ENCODE data around the gene KIF26B.

The KIF26B gene

DNA sequence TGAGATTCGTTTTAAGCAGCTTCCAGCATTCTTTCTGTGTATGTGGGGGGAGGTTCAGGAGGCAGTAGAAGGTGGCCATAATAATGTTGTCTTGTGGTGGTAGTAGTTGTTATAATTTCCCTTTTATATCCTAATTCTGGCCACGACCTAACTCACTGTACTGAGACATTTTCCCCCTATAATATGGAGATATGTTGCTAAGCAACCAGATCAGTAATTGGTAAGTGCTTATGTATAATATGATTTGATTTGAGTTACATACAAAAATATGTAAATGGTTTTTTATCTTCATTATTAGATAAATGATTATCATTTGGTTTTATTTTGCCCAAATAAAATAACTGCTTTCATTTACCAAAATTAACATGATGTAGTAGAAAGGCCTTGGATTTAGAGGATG is 376.2 kb downstream of the KIF26B start:
- TF ChIP-seq, protein P1, sequence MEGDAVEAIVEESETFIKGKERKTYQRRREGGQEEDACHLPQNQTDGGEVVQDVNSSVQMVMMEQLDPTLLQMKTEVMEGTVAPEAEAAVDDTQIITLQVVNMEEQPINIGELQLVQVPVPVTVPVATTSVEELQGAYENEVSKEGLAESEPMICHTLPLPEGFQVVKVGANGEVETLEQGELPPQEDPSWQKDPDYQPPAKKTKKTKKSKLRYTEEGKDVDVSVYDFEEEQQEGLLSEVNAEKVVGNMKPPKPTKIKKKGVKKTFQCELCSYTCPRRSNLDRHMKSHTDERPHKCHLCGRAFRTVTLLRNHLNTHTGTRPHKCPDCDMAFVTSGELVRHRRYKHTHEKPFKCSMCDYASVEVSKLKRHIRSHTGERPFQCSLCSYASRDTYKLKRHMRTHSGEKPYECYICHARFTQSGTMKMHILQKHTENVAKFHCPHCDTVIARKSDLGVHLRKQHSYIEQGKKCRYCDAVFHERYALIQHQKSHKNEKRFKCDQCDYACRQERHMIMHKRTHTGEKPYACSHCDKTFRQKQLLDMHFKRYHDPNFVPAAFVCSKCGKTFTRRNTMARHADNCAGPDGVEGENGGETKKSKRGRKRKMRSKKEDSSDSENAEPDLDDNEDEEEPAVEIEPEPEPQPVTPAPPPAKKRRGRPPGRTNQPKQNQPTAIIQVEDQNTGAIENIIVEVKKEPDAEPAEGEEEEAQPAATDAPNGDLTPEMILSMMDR (IDR thresholded peaks at IDR 0.05; ENCODE audit: borderline replicate concordance, control extremely low read depth, extremely low read depth, insufficient read depth, missing control alignments) = no peak
- DNase-seq (ENCODE audit: low spot score) = no peak
- in situ Hi-C loops (cut with MboI; ENCODE audit: low sequenced_read_pairs, unreplicated experiment) = no loop called here

DNA sequence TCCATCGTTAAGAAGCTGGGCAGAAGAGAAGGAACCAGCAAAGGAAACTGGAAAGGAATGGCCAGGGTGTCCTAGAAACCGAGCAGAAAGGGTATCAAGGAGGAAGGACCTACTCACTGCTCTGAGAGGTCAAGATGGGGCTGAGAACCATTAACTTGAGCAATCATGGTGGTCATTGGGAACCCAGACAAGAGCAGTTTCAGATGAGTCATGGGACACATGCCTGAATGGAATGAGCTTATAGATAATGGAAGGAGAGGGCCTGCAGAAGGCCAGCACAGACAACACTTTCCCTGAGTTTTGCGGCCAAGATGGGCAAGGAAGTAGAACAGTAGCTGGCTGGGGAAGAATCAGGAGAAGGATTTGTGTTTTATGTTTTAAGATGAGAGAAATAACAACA is 383.2 kb downstream of the KIF26B start:
- in situ Hi-C loops (cut with MboI; ENCODE audit: low sequenced_read_pairs, unreplicated experiment) = no loop called here
- DNase-seq (ENCODE audit: low spot score) = no peak

DNA sequence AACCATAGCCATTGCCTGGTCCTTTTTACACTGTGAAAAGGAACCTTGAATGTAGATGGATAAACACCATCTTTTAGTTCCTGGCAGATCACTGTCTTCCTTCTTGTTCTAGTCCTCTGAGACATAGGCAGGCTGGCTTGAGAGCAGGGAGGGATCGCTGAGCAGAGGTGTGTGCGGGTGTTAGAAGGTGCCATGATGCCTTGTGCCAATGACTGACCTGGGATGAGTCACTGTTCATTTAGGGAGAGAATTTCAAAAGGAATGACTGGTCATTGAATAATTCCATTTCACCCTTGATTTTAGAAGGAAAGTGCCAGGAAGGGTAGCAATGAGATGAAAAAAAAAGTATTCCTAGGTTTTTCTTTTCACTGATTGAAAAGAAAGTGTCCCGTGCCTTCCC is 383.9 kb downstream of the KIF26B start:
- DNase-seq (ENCODE audit: low spot score) = no peak
- TF ChIP-seq, protein P1 (IDR thresholded peaks at IDR 0.05; ENCODE audit: borderline replicate concordance, control extremely low read depth, extremely low read depth, insufficient read depth, missing control alignments) = no peak
- in situ Hi-C loops (cut with MboI; ENCODE audit: low sequenced_read_pairs, unreplicated experiment) = no loop called here

More for the DNA sequence above, 383.2 kb downstream of the KIF26B start:
- TF ChIP-seq, protein P1 (IDR thresholded peaks at IDR 0.05; ENCODE audit: borderline replicate concordance, control extremely low read depth, extremely low read depth, insufficient read depth, missing control alignments) = no peak

DNA sequence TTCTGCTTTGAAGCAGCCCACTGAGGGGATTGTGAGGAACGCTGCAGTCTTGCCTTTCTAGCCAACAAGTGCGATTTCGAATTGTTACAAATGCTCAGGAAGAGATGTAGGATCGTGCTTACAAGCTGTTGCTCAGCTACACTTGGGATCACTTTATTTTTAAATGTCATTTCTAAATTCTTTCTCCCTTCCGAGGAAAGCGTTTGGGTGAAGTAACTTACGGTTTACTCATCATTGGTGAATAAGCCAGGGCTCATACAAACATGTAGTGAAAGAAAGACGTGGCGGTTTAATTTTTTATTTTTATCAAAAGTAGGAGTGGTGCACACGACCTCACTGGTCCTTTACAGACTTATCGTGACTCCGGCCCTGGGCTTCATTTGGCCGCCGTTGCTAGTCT is 386.6 kb downstream of the KIF26B start:
- TF ChIP-seq, protein P1 (IDR thresholded peaks at IDR 0.05; ENCODE audit: borderline replicate concordance, control extremely low read depth, extremely low read depth, insufficient read depth, missing control alignments) = no peak
- no peak for DNase-seq (ENCODE audit: low spot score)
- in situ Hi-C loops (cut with MboI; ENCODE audit: low sequenced_read_pairs, unreplicated experiment) = no loop called here

DNA sequence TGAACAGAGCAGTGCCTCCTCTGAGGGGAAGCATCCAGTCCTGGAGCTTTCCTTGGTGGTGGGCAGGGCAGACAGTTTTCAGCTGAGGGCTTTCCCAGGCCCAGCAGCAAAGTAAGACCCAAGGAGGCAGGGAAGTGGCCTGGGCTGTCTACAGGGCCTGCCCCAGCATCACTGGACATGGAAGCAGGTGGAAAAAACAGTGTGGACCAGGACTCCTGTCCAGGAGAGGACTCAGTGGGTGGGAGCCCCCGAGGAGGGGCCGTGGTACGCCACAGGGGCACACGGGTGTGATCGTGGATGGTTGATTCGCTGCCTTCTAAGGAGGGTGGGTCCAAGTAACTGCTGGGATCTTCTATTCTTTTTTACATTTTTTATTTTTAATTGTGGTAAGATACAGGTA is 387.6 kb downstream of the KIF26B start:
- DNase-seq (ENCODE audit: low spot score) = no peak
- in situ Hi-C loops (cut with MboI; ENCODE audit: low sequenced_read_pairs, unreplicated experiment) = no loop called here
- TF ChIP-seq, protein P1 (IDR thresholded peaks at IDR 0.05; ENCODE audit: borderline replicate concordance, control extremely low read depth, extremely low read depth, insufficient read depth, missing control alignments) = no peak

DNA sequence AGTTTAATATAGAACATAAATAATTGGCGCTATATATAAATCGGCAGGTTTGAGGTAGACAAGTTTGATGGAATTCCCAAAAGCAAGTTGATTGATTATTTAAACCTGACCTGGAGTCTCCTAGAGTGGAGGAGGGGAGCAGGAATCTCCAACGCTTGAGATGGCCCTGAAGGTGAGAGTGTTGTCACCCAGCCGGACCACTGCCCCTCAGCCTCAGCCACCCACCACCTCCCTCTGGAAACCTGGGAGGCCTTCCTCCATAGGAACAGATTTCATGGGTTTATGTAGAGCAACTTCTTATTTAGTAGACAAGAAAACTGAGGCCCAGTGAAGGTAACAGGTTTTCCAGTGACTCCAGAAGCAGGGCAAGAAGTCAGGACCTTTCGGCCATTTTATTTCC is 389.5 kb downstream of the KIF26B start:
- DNase-seq (ENCODE audit: low spot score) = no peak
- in situ Hi-C loops (cut with MboI; ENCODE audit: low sequenced_read_pairs, unreplicated experiment) = no loop called here
- TF ChIP-seq, protein P1 (IDR thresholded peaks at IDR 0.05; ENCODE audit: borderline replicate concordance, control extremely low read depth, extremely low read depth, insufficient read depth, missing control alignments) = no peak

DNA sequence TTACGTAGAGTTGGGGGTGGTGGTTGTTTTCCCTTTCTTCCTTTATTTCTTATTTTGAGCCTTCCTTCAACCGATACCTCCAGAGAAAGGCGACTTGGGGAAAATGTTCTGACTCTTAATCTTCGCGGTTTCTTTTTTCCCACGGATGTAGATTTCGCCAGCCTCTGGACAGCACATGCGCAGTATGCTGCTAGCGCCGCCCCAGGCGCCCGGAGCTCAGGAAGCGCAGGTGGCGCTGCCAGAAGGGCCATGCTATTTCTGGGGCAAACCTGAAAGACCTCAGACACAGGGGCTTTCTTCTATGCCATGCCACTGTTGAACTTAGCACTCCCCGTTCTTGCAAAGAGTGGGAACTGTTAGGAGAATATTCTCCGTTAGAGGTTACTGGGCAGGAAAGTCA is 392.1 kb downstream of the KIF26B start:
- TF ChIP-seq, protein P1 (IDR thresholded peaks at IDR 0.05; ENCODE audit: borderline replicate concordance, control extremely low read depth, extremely low read depth, insufficient read depth, missing control alignments) = no peak
- DNase-seq (ENCODE audit: low spot score) = no peak
- in situ Hi-C loops (cut with MboI; ENCODE audit: low sequenced_read_pairs, unreplicated experiment) = no loop called here

All from GM13976 (cell line).